NCI-H1694 treated with DMSO at 0.1 percent for 48 hours (cell line): ENCODE results near the gene ACTR3C.
A peak's percentile ranks its signal among the peaks of the same experiment; 100 is the strongest.

Source experiments
- DNase-seq: peaks from one replicate; lab custom pipeline; 2025; lab: John Stamatoyannopoulos, UW

ACTR3C gene

GRCh38 chr7:150359622-150360362 is 36.4 kb upstream of the ACTR3C start:
- DNase-seq: no peak

GRCh38 chr7:150358988-150359621 is 35.8 kb upstream of the ACTR3C start:
- no peak for DNase-seq

DNA sequence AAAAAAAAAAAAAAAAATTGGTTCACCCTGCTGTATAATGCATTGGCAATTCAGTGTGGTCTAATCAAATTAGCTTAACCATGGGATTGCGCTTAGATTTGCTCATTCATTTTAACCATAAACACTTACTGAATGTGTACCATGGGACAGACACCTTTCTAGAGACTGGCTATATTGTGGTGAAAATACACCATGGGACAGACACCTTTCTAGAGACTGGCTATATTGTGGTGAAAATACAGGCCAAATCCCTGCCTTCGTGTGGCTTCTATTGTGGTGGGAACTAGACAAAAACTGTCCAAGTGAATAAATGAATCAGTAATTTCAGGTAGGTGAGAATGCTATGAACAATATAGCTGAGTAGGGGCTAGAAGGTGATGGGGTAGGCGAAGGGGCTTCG is 35.1 kb upstream of the ACTR3C start:
- DNase-seq: no peak

DNA sequence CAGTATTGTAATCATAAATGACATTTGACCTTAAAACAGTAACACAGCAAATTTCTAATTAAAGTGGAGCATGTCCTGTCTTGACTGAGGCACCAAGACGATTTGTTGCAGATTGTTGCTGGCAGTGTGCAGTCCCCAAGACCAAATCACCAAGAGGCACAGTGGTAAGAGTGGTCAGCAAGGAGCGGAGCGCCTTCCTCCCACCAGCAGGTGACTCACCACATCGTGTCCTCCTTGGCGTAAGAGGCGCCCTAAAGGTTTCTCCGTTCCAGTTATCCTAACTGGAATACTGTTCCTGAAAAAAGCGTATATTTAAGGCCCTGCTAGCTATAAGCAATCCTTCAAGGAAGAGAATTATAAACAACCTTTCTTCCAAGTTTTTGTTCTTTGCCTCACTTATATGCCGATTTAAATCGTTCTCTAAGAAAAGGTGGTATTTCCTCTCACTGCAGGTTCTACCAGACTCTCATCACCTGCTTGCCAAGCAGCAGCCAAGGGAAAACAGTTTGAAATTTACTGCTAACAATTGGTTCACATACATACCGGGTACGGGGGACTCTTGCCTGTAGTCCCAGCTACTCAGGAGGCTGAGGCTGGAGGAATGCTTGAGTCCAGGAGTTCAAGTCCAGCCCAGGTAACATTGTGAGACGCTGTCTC is 34.6 kb upstream of the ACTR3C start:
- DNase-seq: peak; percentile 83

- DNase-seq: peak; percentile 95
Observed at GRCh38 chr7:150357270-150357669, 33.9 kb upstream of the ACTR3C start.

DNA sequence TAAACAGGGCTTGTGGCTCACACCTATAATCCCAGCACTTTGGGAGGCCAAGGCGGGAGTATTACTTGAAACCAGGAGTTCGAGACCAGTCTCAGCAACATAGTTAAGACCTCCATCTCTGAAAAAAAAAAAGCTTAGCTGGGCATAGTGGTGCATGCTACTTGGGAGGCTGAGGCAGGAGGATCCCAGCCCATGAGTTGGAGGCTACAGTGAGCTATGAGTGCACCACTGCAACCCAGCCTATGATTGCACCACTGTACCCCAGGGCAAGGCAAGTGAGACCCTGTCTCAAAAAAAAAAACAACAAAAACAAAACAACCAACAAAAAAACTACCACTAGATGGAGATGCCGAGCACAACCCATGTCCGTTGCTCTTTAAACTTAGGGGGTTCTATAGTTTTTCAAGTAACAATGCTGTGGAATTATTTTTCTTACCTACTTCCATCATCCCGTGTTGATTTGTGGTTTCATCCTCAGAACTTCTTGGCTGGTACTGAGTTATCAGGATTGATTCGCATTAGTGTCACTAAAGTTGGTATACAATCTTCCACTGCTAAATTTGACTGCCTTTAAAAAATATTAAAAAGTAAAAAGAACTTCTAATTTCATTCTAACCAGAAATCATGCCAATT is 33.0 kb upstream of the ACTR3C start:
- DNase-seq: peak; percentile 73

- DNase-seq: no peak
Observed at GRCh38 chr7:150355666-150356059, 32.3 kb upstream of the ACTR3C start.

GRCh38 chr7:150351587-150352194 is 28.3 kb upstream of the ACTR3C start:
- no peak for DNase-seq

- no peak for DNase-seq
Observed at GRCh38 chr7:150346922-150347321, 23.6 kb upstream of the ACTR3C start.

DNA sequence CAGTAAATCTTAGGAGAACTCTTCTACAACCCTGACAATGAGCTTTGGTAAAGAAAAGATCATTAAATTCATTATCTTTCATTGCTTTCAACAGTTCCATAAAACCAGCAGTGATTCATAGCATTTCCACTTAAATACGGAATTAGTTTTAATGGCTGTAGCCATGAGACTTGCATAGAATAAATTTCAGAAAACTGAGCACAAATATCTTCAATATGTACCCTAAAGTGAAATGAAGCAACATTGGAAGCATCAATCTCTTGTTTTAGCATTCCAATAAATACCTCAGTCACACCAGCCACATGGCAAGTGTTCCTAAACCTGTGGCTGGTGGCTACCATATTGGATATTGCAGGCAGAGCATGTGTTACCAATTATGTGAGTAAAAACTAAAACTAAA is 21.7 kb upstream of the ACTR3C start:
- DNase-seq: no peak

DNA sequence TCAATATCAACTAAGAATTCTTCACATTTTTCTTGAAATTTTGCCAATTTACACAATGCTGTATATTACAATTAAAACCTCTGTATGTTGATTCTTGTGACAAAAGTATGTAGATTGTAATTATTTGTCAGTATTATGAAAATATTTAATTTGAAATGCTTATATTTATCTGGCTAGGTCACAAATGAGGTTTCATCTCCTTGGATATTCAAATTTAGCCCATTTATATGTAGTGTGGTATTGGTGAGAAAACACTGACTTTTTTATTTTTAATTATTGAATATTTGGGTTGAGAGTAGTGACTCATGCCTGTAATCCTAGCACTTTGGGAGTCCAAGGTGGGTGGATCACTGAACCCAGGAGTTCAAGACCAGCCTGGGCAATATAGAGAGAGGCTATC is 21.0 kb upstream of the ACTR3C start:
- DNase-seq: no peak

GRCh38 chr7:150343225-150343624 is 19.9 kb upstream of the ACTR3C start:
- no peak for DNase-seq

DNA sequence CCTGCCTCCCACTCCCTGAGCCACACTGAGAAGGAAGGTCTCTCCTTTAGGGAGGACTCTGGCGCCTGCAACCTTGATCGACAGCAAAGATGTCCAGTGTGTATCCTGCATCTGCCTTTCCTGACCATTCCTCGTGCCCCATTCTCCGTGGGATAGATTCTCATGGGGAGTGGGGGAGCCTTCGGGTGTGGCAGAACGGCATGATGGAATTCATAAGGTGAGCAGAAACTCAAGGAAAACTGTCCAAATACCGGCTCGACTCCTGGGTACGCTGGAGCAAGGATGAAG is 18.7 kb upstream of the ACTR3C start:
- DNase-seq: no peak

GRCh38 chr7:150341263-150342120 is 18.1 kb upstream of the ACTR3C start, which contains the start of gene RARRES2:
RARRES2 (minus strand) TSS chr7:150341629; CDS start chr7:150340609, 1,020 bp downstream.
- DNase-seq: no peak

GRCh38 chr7:150340875-150341262 is 17.5 kb upstream of the ACTR3C start:
- no peak for DNase-seq

DNA sequence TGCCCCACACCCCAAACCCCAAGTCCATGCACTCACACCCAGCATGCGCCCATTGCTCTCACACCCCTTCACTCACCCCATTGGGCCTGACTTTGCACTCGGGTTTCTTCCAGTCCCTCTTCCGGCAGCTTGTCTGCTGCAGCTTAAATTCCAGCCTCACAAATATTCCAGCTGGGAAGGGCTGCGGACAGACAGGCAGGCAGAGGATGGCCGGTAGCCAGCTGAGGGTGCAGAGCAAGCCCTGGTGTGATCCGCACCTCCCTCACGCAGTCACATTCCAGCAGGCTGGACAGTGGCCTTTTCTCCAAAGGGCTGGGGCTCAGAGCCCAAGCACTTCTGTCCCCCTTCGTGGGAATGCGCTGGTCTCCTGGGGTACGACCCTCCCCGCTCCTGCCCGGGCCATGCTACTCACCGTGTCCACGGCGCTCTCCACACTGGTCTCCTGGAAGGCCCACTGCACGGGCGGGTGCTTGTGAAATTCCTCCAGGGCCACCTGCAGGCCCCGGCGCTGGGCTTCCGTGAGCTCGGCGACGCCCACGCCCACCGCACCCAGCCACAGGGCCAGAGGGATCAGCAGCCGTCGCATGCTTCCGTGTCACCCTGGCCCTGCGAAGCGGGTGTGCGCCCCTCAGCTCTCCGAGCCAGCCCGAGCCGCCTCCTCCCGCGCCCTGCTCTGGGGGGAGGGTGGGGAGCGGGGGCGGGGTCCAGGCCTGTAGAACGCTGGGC is 16.8 kb upstream of the ACTR3C start:
- DNase-seq: no peak

- no peak for DNase-seq
Observed at GRCh38 chr7:150339409-150339809, 16.1 kb upstream of the ACTR3C start.

- DNase-seq: no peak
Observed at GRCh38 chr7:150338166-150338829, 15.0 kb upstream of the ACTR3C start.

DNA sequence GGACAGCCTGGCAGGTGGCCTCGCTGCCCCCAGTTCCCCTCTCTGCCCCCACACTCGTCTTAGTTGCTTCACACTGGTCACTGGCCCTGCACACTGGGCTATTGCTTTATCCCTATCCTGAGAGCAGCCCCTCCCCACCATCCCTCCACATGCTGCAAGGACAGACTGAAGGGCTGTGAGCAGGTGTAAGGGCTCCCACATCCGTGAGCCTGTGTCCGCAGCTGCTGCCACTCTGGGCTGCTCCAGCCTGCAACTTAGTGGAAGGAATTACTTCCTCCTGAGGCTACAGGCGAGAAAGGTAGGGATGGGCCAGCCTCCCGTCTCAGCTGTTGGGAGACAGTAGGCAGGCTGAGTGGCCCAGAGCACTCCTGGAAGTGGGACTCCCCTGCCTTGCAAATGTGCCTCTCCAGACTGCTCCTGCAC is 14.3 kb upstream of the ACTR3C start:
- DNase-seq: no peak

DNA sequence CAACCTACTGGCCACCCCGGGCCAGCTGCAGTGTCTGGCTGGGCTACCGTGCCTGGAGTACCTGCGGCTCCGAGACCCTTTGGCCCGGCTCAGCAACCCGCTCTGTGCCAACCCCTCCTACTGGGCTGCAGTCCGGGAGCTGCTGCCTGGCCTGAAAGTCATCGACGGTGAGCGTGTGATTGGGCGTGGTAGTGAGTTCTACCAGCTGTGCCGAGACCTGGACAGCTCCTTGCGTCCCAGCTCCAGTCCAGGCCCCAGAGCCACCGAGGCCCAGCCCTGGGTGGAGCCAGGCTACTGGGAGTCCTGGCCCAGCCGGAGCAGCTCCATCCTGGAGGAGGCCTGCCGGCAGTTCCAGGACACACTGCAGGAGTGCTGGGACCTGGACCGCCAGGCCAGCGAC is 13.8 kb upstream of the ACTR3C start:
- DNase-seq: no peak
